ENCODE measurements around the gene EHMT2. TPM values are rescaled to one million over a fixed set of nuclear protein-coding genes. Genes with fewer than 3 reads are reported as not detected.

Gene EHMT2
- total and polyA plus RNA-seq, 2 donors (not counting 3 experiments of a cell fraction or from before 2014, with no cell fraction given): 53.3 to 54.3 TPM

DNA sequence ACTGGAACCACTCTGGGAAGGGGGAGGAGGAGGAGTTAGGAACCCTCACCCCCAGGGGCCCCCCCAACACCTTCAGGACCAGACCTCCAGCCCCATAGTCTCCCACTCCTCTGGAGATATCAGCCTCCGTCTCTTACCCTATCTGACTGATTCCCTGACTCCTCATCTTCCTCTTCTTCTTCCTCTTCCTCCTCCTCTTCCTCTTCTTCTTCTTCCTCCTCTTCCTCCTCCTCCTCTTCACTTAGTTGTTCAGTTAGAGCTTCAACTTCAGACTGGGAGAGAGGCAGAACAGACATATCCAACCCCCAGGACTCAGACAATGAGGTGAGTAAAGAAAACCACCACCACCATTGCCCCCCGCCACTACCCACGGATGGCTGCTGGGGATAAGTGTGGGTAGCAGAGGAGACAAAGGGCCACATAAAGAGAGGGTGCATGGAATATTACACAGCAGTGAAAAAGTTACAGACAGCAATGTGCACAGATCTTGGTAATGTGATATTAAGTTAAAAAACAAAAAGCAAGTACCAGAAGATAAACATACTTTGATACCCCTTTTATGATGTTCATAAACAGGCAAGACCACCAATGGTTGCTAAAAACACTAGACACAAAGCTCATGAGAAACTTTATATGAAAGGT is 8.0 kb downstream of the EHMT2 start:
- peaks cover 8 to 42% of the 10 kb centered on the region in 2 experiments for H3K36me3 ChIP-seq (ENCODE audit: control insufficient read depth in 2 of 2, extremely low read depth in 1 of 2, insufficient read depth in 2 of 2, low read length in 2 of 2)
- no peaks in the 10 kb centered on the region for H4K20me1 ChIP-seq (replicated peaks; ENCODE audit: control insufficient read depth, extremely low read depth, insufficient read depth, low read length)
- H3K27ac ChIP-seq (ENCODE audit: insufficient read depth, low read depth, low read length): no peak overlapping the region
- no peak overlapping the region for H3K9ac ChIP-seq (replicated peaks; ENCODE audit: extremely low read depth, insufficient read depth, low read length)
- FAIRE-seq: no peak
- no peaks in the 10 kb centered on the region for H3K4me1 ChIP-seq (ENCODE audit: control insufficient read depth, extremely low read depth, insufficient read depth, low read length)
- no peak overlapping the region for H3K4me2 ChIP-seq (ENCODE audit: insufficient read depth, low read length)
- CTCF ChIA-PET: interaction anchor here (1.0 to 2.7 kb wide), 8 partner anchors 9 to 63 kb away, joined by 3 to 10 read pairs (median 6); no protein-coding TSS in a partner anchor
- H3K27me3 ChIP-seq (ENCODE audit: control insufficient read depth in 2 of 2, insufficient read depth in 2 of 2, low read length in 2 of 2): no peaks in the 10 kb centered on the region
- no peaks in the 10 kb centered on the region for H3K9me1 ChIP-seq (replicated peaks; ENCODE audit: control insufficient read depth, extremely low read depth, insufficient read depth, low read length)
- DNase-seq (ENCODE audit: low read depth, low spot score): no peak
- POLR2A ChIA-PET: interaction anchor here (0.6 kb wide), 1 partner anchor 1475 kb away, joined by 3 read pairs; no protein-coding TSS in a partner anchor
- dilution Hi-C loops (cut with MboI; ENCODE audit: extremely low pct_ligation_motif_present, low sequenced_read_pairs): no loop called here
- TF ChIP-seq CTCF (IDR thresholded peaks at IDR 0.05; ENCODE audit: extremely low read depth in 1 of 2, insufficient read depth in 1 of 2, low read depth in 1 of 2, low read length in 2 of 2): no peak
- TF ChIP-seq, protein P1, sequence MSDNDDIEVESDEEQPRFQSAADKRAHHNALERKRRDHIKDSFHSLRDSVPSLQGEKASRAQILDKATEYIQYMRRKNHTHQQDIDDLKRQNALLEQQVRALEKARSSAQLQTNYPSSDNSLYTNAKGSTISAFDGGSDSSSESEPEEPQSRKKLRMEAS (IDR thresholded peaks at IDR 0.05; ENCODE audit: insufficient read depth, insufficient read length): no peak
- TF ChIP-seq MYC (IDR thresholded peaks at IDR 0.05; ENCODE audit: low read depth, low read length): no peak
- intact Hi-C loops (cut with micrococcal nuclease): loop anchor here (2.0 kb wide), 1 partner anchor 209 kb away; the partner anchor contains the start of gene LY6G5C
- H3K79me2 ChIP-seq (ENCODE audit: control insufficient read depth, insufficient read depth, low read length): no peaks in the 10 kb centered on the region
- H3K9me3 ChIP-seq (replicated peaks; ENCODE audit: control insufficient read depth, insufficient read depth, low read length): no peaks in the 10 kb centered on the region
- no peak overlapping the region for H2AFZ ChIP-seq (ENCODE audit: low read depth, low read length)
- no peak overlapping the region for H3K4me3 ChIP-seq (replicated peaks in 1 of 3; ENCODE audit: insufficient read depth in 1 of 3, low read depth in 1 of 3, low read length in 3 of 3)
- no TSS peak for BruUV-seq (replicated peaks)
